C4-2B (cell line): ENCODE measurements around the gene TMEM33.

Experiments used
- H3K27ac ChIP-seq: fragments of 450-650 bp; 2 replicates; pipeline ENCODE4 v1.5.1; 2017
- ZFX ChIP-seq: fragments of 450-650 bp; IDR thresholded peaks from 2 replicates; pipeline ENCODE4 v1.6.1; 2017
- TF ChIP-seq, protein P1 (sequence below): fragments of 450-650 bp; conservative IDR thresholded peaks from 2 replicates; pipeline ENCODE4 v1.5.1; 2017; ENCODE audit warnings: mild to moderate bottlenecking

Gene TMEM33

DNA sequence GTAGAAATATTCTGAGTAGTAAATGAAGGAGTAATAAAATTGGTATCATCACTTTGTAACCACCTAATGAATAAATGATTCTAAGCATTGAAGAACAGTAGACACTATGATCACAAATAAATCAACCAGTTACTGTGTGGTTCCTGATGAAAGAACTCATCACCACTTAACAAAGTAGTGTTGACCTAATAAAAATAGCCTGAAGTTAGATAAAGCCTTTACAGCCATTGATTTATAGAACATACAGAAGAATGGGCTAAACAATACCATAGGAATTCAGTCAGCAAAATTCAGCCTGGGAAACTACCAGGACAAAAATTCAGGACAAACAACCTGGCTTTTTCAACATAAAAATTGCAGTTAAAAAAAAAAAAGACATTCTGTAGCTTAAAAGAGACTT, 64.1 kb downstream of the TMEM33 start:
- no peak for TF ChIP-seq ZFX
- TF ChIP-seq, protein P1, sequence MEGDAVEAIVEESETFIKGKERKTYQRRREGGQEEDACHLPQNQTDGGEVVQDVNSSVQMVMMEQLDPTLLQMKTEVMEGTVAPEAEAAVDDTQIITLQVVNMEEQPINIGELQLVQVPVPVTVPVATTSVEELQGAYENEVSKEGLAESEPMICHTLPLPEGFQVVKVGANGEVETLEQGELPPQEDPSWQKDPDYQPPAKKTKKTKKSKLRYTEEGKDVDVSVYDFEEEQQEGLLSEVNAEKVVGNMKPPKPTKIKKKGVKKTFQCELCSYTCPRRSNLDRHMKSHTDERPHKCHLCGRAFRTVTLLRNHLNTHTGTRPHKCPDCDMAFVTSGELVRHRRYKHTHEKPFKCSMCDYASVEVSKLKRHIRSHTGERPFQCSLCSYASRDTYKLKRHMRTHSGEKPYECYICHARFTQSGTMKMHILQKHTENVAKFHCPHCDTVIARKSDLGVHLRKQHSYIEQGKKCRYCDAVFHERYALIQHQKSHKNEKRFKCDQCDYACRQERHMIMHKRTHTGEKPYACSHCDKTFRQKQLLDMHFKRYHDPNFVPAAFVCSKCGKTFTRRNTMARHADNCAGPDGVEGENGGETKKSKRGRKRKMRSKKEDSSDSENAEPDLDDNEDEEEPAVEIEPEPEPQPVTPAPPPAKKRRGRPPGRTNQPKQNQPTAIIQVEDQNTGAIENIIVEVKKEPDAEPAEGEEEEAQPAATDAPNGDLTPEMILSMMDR, result no peak

DNA sequence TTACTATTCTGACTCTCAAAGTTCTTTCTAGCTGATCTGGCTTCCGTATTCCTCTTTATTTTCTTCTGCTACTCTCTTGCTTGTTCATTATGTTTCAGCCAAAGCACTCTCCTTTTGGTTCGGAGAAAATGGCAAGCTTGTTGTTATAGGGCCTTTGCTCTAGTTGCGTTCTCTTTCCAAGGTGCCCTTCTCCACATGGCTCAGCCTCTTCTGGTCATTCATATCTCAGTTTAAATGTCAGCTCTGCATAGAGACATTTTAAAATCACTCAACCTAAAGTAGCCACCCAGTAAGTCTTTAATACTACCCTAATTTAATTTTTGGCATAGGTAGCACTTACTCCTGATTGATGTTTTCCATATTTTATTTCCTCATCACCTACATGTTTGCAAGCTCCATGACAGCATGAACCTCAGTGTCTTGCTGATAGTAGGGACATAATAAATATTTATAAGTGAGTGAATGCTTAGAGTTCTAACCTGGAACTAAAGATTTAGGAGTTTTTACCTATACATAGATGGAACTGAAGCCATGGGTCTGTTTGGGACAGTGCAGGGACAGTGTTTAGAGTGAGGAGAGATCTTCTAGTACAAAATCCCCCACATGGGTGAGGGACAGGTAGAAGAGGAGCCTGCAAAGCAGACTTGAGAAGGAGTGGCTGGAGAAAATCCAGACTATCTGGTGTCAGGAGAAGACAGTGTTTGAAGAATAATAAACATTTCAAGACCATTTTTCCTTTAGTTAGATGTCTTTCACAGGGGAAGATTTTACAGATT, 73.0 kb downstream of the TMEM33 start:
- no peak for TF ChIP-seq ZFX
- TF ChIP-seq, protein P1, result no peak
- no peak overlapping the region for H3K27ac ChIP-seq

More for the DNA sequence above, 64.1 kb downstream of the TMEM33 start:
- H3K27ac ChIP-seq, result no peak overlapping the region
